ENCODE measurements around the gene DIS3L2.

DIS3L2 gene

GRCh38 chr2:232278534-232278933 lies 317.0 kb downstream of the DIS3L2 start:
- DNase-seq = no peak

- DNase-seq = no peak
Measured at GRCh38 chr2:232280341-232280740, 318.8 kb downstream of the DIS3L2 start.

GRCh38 chr2:232281858-232282507 lies 320.5 kb downstream of the DIS3L2 start:
- DNase-seq = no peak

GRCh38 chr2:232282508-232283055 lies 321.1 kb downstream of the DIS3L2 start:
- DNase-seq = no peak

- no peak for DNase-seq
Measured at GRCh38 chr2:232286001-232286868, 324.7 kb downstream of the DIS3L2 start.

- no peak for DNase-seq
Measured at GRCh38 chr2:232287316-232287715, 325.8 kb downstream of the DIS3L2 start.

GRCh38 chr2:232288489-232289030 lies 327.0 kb downstream of the DIS3L2 start:
- no peak for DNase-seq

GRCh38 chr2:232290668-232291067 lies 329.2 kb downstream of the DIS3L2 start:
- no peak for DNase-seq

- no peak for DNase-seq
Measured at GRCh38 chr2:232291343-232291742, 329.8 kb downstream of the DIS3L2 start.

GRCh38 chr2:232292395-232293154 lies 331.1 kb downstream of the DIS3L2 start:
- peak; percentile 74 for DNase-seq

GRCh38 chr2:232293191-232293590 lies 331.7 kb downstream of the DIS3L2 start:
- DNase-seq = no peak

GRCh38 chr2:232295971-232296370 lies 334.5 kb downstream of the DIS3L2 start:
- no peak for DNase-seq

- DNase-seq = no peak
Measured at GRCh38 chr2:232296776-232297525, 335.4 kb downstream of the DIS3L2 start.

GRCh38 chr2:232299084-232299483 lies 337.6 kb downstream of the DIS3L2 start:
- no peak for DNase-seq

GRCh38 chr2:232299927-232300674 lies 338.6 kb downstream of the DIS3L2 start:
- no peak for DNase-seq

GRCh38 chr2:232300894-232301387 lies 339.4 kb downstream of the DIS3L2 start:
- no peak for DNase-seq

- no peak for DNase-seq
Measured at GRCh38 chr2:232304236-232304635, 342.7 kb downstream of the DIS3L2 start.

- DNase-seq = no peak
Measured at GRCh38 chr2:232306741-232307305, 345.3 kb downstream of the DIS3L2 start.

GRCh38 chr2:232307854-232308253 lies 346.3 kb downstream of the DIS3L2 start:
- DNase-seq = no peak

GRCh38 chr2:232308986-232309385 lies 347.5 kb downstream of the DIS3L2 start:
- DNase-seq = no peak

- no peak for DNase-seq
Measured at GRCh38 chr2:232309592-232309991, 348.1 kb downstream of the DIS3L2 start.
